ENCODE data around the gene ELAVL1. TPM values are rescaled to one million over a fixed set of nuclear protein-coding genes. Genes with fewer than 3 reads are reported as not detected.

ELAVL1 gene
- total and polyA plus RNA-seq, 9 of the 15 experiments (the other 6 are each of a cell fraction or from before 2014, with no cell fraction given): 4.3 to 172 (median 69.2) TPM

DNA sequence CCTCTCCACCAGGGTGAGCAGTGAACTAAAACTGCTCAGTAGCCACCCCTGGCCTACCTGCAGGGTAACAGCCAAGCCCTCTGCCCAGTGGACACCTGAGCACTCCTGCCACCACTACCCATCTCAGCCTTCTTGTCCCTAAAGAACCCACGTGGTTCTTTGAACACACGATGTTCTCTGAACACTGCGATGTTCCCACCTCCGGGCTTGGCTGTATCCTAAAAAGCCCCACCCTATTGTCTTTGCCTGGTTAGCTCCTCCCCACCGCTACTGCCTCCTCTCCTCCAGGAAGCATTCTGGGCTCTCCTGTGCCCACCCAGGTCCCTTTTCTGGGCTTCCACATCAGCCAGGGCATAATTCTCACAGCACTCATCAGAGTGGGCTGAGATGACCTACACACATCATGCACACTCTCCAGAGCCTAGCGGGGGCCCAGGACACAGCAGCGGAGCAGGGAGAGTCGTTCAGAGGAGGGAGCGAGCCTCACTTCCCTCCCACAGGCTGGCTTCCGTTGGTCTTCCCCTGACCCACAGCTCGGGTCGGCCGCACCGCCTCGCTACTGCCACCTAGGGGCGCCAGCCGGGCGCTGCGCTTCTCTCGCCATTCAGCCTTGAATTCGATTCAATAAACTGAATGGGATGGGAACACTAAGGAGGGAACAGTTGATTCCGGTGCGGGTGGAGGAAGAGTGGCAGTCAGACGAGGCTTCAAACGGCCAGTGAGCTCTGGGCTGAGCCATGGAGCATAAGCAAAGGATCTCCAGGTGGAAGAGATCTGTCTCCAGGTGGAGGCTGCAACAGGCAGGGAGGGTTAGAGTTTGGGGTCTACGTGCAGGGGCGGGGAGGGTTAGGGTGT, 3.2 kb downstream of the ELAVL1 start (continued):
- TF ChIP-seq BRCA1 (IDR thresholded peaks at IDR 0.05) (no peak), BRCA1 (CRISPR knock-in tag; IDR thresholded peaks at IDR 0.05) (no peak), PKNOX1 (IDR thresholded peaks at IDR 0.05) (peak; percentile 65), NRF1 (conservative IDR thresholded peaks at IDR 0.05 in 1 of 2, IDR thresholded peaks at IDR 0.05 in 1 of 2) (peak; percentile 10 to 45; a peak in 1 of 4 replicates), SMAD1 (IDR thresholded peaks at IDR 0.05; ENCODE audit: low read depth, low read length, partially characterized antibody) (no peak), PHF21A (IDR thresholded peaks at IDR 0.05; ENCODE audit: borderline replicate concordance, low read depth) (no peak), SIN3A (IDR thresholded peaks at IDR 0.05; ENCODE audit: borderline replicate concordance in 2 of 2, control insufficient read depth in 1 of 2, low read depth in 2 of 2, low read length in 2 of 2) (peak in 1 of 2 experiments; percentile 27; a peak in 1 of 4 replicates), ZSCAN29 (IDR thresholded peaks at IDR 0.05) (peak; percentile 61; the same call in 1 of the 2 replicates), ZC3H11A (IDR thresholded peaks at IDR 0.05; ENCODE audit: low read depth, low read length) (no peak; the same call in 1 of the 2 replicates), EZH2 (IDR thresholded peaks at IDR 0.05; ENCODE audit: borderline replicate concordance, low read depth, low read length) (no peak), ZBTB12 (CRISPR knock-in tag; IDR thresholded peaks at IDR 0.05) (no peak), E2F5 (CRISPR knock-in tag; IDR thresholded peaks at IDR 0.05) (no peak), RFX7 (CRISPR knock-in tag; IDR thresholded peaks at IDR 0.05) (no peak), MYC (IDR thresholded peaks at IDR 0.05; ENCODE audit: low read depth, low read length) (peak; percentile 71), MYC (CRISPR knock-in tag; IDR thresholded peaks at IDR 0.05; ENCODE audit: borderline replicate concordance, low read depth) (no peak), IFI16 (CRISPR knock-in tag; IDR thresholded peaks at IDR 0.05) (no peak), EHMT2 (IDR thresholded peaks at IDR 0.05) (no peak), ZNF431 (CRISPR knock-in tag; IDR thresholded peaks at IDR 0.05) (no peak), ATF1 (CRISPR knock-in tag; IDR thresholded peaks at IDR 0.05) (no peak), ATF1 (tag; IDR thresholded peaks at IDR 0.05) (peak; percentile 30; the same call in 1 of the 2 replicates), HOXB6 (CRISPR knock-in tag; IDR thresholded peaks at IDR 0.05; ENCODE audit: borderline replicate concordance) (no peak), SREBF2 (CRISPR knock-in tag; IDR thresholded peaks at IDR 0.05) (no peak), FOXJ2 (tag; IDR thresholded peaks at IDR 0.05) (no peak), ZNF586 (CRISPR knock-in tag; conservative IDR thresholded peaks at IDR 0.05) (no peak), ESRRB (CRISPR knock-in tag; IDR thresholded peaks at IDR 0.05; ENCODE audit: borderline replicate concordance) (no peak)
- TF ChIP-seq, protein P1, sequence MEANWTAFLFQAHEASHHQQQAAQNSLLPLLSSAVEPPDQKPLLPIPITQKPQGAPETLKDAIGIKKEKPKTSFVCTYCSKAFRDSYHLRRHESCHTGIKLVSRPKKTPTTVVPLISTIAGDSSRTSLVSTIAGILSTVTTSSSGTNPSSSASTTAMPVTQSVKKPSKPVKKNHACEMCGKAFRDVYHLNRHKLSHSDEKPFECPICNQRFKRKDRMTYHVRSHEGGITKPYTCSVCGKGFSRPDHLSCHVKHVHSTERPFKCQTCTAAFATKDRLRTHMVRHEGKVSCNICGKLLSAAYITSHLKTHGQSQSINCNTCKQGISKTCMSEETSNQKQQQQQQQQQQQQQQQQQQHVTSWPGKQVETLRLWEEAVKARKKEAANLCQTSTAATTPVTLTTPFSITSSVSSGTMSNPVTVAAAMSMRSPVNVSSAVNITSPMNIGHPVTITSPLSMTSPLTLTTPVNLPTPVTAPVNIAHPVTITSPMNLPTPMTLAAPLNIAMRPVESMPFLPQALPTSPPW (CRISPR knock-in tag; IDR thresholded peaks at IDR 0.05): peak; percentile 41; the same call in 1 of the 2 replicates
